Stimulated activated CD8-positive, alpha-beta memory T cell treated with anti-CD3 and anti-CD28 coated beads, Interleukin-15, amount 100 ng/mL, for 1 hour (primary cell): ENCODE measurements around the gene ALDH3B1.

ENCODE experiments used
- DNase-seq: peaks from one replicate; pipeline ENCODE4 v3.0.0-alpha.2; 2020; ENCODE audit warnings: low read depth

ALDH3B1 gene

DNA sequence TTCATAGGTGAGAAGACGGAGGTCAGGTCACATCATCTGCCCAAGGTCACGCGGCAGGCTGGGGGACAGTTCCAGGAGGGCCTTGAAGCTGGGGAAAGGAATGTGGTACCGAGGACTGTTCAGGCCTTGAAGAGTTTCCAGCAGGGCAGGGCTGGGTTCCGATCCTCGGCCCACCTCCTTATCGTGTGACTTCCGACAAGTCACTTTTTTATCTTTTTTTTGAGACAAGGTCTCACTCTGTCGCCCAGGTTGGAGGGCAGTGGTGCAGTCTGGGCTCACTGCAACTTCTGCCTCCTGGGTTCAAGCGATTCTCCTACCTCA is 21.0 kb downstream of the ALDH3B1 start:
- DNase-seq = no peak

DNA sequence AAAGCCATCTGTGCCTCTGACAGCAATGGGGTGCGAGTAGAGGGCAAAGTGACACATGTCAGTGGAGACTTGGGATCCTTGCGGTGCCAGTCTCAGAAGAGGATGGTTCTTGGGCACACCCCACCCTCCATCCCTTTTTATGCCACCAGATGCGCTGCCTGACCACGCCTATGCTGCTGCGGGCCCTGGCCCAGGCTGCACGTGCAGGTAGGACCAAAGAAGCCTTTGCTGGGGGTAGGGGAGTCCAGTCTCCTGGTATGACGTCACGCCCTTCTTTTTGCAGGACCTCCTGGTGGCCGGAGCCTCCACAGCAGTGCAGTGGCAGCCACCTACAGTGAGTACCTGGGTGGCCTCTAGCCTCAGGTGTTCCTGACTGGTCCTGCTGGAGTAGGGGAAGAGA is 21.9 kb downstream of the ALDH3B1 start:
- DNase-seq = no peak

DNA sequence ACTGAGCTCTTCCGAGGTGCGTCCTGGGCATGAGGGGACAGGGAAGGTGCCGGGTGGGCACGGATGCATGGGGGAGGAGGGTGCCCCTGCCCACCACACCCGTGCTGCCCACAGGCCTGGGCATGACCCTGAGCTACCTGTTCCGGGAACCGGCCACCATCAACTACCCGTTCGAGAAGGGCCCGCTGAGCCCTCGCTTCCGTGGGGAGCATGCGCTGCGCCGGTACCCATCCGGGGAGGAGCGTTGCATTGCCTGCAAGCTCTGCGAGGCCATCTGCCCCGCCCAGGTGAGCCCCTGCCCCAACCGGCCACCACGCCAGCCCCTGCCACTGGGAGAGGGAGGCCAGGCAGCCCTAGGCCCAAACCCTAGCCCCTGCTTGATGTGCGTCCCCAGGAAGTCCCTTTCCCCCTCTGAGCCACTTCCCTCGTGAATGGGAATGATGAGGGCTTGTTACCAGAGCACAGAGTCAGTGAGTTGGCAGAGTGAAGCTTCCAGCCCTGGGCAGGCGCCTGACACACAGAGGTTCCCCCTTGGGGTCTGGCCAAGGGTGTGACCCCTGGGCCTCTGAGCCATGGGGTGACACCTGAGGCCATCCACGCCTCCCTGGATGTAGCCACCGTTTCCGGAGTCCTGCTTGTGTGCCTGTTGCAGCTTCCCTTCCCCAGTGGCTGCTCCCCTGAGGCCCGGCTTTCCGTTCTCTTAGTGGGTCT is 23.0 kb downstream of the ALDH3B1 start:
- no peak for DNase-seq

DNA sequence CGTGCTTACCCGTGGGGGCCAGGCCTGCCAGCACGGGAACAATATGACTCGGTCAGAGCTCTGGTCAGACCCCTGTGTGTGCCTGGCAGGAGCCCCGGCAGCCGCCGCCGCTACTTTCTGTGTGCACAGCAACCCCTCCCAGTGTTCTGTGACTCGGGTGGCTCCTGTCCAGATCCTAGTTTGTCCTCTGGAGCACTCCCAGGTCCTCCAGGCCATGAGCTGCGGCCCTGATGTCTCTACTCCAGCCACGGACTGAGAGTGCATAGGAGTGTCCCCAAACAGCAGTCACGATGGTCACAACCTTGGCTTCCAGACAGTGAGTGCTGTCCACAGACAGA is 23.6 kb downstream of the ALDH3B1 start:
- DNase-seq = no peak

DNA sequence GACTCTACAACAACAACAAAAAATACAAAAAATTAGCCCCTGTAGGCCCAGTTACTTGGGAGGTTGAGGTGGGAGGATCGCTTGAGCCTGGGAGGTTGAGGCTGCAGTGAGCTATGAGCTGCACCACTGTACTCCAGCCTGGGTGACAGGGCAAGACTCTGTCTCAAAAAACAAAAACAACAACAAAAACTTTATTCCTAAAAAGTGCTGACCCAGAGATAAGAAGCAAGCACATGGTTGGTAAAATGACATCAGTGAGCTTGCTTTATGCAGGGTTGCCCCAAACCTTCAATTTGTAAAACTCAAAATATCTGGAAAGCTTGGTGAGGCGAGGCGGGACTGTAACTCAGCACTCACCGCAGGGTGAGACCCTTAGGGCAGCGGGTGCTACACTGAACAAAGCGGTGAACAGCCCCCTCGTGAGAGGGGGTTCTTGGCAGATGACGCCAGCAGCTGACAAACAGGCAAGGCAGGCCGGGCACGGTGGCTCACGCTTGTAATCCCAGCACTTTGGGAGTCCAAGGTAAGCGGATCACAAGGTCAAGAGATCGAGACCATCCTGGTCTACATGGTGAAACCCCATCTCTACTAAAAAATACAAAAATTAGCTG is 25.2 kb downstream of the ALDH3B1 start:
- no peak for DNase-seq

DNA sequence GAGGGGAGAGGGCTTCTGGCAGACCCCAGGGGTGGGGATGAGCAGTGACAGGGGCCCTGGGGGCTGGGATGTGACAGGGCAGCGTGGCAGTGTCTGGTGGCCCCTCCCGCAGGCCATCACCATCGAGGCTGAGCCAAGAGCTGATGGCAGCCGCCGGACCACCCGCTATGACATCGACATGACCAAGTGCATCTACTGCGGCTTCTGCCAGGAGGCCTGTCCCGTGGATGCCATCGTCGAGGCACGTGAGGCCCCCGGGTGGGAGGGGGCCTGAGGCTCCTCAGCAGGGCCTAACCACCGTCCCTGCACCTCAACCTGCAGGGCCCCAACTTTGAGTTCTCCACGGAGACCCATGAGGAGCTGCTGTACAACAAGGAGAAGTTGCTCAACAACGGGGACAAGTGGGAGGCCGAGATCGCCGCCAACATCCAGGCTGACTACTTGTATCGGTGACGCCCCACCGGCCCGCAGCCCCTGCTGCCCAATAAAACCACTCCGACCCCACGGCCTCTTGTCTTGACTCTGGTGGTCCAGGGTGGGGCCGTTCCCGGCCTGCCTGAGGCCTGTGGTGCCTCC is 26.1 kb downstream of the ALDH3B1 start:
- DNase-seq = no peak

DNA sequence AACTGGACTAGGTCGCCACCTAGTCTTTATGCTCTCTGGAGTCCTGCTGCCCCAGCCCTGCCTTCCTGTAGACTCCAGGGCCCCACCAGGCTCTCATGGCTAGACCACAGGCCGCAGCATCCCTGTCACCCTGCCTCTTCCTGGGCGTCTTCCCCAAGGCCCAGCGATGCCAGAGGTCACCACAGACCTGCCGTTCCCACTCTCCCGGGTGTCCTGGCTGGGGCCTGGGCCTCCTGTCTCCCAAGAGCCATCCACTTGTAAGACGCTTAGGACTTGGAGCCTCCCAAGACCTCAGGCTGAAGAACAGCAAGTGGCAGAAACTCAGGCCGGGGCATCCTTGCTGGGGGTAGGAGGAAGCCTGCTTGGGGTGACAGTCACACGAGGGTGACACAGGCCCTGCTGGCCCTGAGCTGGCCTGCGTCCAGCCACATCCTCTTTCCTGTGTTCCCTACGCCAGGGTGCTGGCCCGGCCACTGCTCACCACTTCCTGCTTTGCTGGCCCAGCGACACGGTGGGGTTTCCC is 26.7 kb downstream of the ALDH3B1 start:
- DNase-seq = no peak

DNA sequence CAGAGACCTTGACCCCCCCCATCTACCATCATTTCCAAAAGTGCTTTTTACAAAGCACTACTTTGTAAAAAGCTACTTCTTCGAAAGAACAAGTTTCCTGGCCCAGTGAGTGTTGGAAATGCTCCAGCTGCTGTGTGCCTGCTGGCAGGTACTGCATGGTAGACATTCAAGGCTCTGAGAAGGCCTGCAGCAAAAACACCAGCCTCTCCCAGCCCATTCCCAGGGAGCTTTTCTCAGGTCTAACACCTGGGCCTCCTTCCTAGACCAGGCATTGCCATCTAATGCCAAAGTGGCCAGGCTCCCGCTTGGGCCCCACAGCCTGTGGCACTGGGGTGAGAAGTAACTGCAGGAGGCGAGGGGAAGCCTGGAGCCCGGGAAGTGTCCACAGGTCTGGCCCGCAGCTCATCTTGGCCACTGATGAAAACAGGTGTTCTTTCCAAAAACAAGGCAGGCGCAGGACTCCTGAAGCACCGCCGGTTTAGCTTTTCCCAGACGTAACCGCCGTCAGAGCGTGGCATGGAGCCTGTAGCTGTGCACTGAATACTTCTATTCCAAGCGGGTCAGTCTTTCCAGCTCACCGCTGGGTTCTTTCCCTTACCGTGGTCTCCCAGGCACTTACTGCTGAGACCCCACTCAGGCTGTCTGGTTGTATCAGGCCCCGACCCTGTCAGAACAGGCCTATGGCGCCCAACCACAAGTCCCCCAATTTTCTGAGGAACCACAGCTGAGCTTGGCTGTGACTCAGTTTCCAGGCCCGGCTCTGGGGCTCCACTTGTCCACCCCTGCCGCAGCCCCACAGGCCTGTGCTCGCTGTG is 27.5 kb downstream of the ALDH3B1 start:
- DNase-seq = no peak

DNA sequence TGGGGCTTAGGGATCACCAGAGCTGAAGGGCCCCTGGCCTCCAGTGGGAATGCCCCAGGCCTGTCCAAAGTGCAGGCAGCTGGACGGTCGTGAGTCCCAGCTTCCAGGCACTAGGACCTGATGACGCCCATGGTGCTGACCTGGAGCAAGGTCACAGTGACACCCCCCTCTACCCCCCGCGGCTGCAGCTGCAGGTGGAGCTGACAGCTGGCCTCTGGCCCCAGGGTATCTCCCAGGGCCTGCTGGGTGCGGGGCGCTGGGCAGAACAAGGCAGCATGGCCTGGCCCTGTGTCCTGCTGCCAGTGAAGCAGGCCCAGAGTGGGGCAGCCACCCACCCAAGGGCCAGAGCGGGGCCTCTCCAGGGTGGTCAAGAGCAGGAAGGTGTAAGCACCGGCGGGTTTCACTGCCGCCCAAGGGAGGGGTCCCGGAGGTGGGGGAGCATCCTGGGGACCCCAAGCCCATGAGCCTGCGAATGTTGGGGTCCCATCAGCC is 28.1 kb downstream of the ALDH3B1 start:
- no peak for DNase-seq

DNA sequence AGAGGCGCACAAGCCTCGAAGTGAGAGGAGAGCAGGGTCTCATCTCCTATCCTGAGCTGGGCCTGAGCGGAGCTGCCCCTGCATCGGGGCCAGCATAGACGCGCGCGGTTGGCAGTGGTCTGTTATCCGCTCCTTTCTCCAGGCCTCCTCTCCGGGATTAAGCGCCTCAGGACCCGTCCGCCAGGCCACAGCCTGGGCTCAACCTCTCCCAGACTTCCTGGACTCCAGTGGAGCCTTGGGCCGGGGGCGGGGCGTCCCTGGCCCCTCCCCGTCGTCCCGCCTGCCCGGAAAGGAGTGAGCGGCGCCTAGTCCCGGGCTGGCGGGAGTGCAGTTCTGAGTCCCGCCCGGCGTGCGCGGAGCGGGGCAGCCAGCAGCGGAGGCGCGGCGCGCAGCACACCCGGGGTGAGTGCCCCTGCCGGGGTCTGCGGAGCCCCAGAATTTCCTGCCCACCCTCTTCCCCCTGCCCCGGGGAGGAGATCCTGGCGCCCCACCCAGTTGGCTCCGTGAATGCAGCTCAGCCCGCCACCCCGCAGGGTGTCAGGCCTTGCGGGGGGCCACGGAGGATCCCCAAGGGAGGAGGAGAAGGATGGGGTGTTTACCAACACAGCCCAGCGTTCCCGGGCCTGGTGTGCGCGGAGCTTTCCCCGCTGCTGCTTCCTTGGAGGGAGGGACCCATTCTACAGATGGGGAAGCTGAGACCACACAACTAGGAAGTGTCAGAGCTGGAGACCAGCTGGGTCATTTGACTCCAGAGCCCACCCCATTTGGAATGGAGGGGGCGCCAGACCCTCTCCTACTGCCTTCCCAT is 28.8 kb downstream of the ALDH3B1 start, which contains the start of gene TCIRG1:
Gene TCIRG1 (plus strand): TSS at position 308 of the 808 bp plus-strand sequence. CDS start 2,247 bp downstream, outside the sequence.
- DNase-seq = no peak

DNA sequence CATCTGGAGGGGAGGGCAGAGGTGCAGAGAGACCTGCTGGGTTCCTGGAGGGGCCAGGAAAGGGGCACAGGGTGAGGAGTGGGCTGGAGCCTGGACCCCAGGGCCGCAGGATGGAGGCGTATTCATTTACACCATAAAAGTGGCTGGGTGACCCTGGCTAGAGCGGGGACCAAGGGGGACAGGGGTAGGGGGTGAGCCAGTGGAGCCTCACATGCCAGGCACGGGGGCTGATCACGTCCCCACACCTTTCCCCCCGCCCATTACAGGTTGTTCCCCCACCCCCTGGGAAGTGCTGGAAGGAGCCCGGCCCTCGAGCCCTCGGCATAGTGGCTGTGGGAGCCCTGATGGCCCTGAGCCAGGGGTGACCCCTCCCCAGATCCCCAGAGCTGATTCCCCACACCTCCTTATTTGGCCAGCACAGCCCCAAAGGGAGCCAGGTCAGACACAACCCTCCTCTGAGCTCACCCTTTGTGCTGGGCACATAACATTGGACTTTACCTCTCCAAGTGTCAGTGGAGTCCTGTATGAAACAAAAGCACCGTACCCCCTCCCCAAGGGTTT is 29.5 kb downstream of the ALDH3B1 start:
- no peak for DNase-seq

DNA sequence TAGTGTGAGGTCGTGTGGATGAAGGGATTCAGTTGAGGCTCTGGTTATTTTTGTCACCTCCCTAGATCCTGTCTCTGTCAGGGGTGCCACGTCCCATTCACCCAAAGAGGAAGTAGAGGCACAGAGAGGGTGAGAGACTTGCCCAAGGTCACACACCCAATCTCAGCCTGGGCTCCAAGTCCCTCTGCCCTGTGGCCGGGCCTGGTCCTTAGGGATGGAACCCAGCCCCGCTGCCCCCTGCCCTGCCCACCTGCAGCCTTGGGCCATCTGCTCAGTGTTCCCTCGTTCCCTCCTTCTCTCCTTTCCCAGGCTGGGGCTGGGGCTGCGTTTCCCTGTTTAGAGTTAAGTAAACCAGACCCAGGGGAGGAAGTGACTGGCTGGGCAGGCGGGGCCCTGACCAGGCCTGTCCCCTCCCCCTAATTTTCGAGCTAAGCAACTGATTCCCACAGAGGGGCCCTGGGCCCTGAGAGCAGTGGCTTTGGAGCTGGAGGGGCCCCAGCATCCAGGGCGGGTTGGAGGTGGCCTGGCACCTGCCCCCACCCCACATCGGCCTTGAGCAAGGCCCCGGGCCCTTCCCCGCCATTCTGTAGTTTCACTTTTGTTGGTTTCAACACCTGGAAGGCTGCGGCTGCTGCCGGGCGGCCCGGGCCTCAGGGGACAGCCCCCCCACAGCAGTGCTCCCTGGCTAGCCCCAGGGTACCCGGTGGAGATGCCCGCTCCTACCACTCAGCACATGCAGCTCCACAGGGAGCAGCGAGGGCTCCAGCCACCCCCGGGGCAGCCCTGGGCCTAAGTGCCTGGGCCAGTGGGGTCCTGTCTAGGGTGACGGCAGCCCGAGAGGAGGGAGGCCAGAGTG is 30.2 kb downstream of the ALDH3B1 start:
- DNase-seq = no peak

DNA sequence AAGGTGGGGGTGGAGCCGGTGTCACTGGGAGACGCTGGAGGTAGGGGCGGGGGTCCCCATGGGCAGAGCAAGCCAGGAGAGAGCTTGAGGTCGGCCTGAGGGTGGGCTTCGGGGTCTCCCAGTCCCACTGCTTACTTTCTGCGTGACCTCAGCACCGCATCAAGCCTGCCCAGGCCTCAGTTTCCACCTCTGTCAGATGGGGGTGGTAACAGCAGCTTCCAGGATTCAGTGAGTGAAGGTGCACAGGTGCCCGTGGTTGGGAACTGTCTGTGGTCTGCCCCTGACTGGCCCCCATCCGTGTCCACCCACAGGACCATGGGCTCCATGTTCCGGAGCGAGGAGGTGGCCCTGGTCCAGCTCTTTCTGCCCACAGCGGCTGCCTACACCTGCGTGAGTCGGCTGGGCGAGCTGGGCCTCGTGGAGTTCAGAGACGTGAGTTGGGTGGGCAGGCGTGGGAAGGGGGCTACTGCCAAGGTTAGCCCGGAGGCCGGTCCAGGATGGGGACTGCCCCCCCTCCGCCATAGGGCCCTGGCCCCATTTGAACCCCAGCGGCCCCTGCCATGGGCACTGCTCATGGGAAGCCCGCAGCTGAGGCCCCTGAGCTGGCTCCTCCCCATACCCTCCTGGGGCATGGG is 30.9 kb downstream of the ALDH3B1 start:
- DNase-seq = no peak

DNA sequence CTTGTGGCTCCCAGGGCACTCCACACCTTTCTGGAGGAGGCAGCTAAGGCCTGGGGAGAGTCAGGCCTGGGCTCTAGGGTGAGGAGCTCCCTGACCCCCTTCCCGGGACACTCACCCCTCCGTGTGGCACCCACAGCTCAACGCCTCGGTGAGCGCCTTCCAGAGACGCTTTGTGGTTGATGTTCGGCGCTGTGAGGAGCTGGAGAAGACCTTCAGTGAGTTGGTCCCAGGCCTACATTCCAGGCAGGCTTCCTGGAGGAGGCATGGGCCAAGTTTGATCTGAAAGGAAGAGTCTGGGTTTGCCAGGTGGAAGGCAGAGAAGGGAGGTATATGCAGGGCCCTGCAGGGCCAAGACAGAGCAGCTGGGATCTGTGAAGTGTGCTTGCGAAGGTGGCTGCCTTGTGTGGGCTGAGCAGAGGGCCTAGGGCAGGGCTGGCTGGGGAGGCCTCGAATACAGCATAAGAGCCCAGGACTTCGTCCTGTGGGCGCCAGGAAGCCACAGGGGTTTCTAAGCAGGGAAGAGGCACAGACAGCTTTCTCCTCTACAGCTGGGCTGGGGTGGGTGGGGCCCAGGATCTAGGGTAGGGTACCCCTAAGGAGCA is 31.6 kb downstream of the ALDH3B1 start:
- DNase-seq = no peak

DNA sequence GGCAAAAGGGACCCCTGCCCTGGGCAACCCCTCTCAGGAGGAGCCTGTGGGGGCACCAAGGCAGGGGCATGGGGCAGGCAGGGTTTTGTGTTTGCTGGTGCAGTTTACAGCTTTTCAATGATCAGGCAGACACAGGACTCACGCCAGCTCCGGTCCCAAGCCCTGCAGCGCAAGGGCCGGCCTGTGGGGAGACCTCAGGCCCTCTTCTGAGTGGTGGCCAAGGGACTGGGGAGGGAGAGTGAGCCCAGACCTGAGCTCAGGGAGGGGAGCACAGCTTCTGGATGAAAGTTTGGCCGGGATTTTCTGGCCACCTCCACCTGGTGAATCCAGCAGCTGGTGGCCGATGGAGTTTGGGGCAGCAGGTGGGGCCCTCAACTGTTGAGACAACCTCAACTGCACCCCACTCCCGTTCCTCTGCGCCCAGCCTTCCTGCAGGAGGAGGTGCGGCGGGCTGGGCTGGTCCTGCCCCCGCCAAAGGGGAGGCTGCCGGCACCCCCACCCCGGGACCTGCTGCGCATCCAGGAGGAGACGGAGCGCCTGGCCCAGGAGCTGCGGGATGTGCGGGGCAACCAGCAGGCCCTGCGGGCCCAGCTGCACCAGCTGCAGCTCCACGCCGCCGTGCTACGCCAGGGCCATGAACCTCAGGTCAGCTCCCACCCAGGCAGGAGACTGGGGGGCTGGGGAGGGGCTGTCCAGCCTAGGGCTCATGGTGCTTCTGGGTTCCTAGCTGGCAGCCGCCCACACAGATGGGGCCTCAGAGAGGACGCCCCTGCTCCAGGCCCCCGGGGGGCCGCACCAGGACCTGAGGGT is 32.3 kb downstream of the ALDH3B1 start:
- no peak for DNase-seq

DNA sequence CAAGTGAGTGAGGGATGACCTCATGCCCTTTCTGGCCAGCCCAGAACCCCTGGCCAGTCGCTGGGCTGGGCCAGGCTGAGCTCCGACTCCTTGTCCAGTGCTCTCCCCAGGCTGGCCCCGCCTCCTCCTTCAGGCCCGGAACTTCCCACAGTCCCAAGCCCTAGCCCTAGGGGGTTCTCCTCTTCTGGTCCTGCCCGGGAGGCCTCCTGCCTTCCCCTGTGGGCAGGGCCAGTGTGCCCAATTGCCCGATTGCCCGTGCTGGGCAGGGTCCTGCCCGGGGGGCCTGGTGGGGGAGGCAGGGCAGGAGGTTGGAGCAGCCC is 32.9 kb downstream of the ALDH3B1 start:
- no peak for DNase-seq

DNA sequence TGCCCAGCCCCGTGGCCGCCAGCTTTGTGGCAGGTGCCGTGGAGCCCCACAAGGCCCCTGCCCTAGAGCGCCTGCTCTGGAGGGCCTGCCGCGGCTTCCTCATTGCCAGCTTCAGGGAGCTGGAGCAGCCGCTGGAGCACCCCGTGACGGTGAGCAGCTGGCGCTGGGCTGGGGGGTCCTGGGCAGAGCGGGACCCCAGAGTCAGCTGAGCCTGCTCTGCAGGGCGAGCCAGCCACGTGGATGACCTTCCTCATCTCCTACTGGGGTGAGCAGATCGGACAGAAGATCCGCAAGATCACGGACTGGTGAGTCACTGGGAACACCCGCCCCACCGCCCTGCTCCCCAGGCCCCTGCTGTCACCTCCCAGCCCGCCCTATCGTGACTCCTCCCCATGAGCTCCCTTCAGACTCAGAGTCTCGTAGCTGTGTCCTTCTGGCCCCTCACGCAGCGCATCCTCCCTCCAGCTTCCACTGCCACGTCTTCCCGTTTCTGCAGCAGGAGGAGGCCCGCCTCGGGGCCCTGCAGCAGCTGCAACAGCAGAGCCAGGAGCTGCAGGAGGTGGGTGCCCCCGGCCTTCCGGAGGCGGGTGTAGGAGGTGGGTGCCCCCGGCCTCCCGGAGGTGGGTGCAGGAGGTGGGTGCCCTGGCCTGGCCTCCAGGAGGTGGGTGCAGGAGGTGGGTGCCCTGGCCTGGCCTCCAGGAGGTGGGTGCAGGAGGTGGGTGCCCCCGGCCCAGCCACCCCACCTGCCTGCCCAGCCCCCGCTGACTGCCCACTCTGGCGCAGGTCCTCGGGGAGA is 33.4 kb downstream of the ALDH3B1 start:
- no peak for DNase-seq
